Measurements from ENCODE around the gene KATNB1.

Gene KATNB1

DNA sequence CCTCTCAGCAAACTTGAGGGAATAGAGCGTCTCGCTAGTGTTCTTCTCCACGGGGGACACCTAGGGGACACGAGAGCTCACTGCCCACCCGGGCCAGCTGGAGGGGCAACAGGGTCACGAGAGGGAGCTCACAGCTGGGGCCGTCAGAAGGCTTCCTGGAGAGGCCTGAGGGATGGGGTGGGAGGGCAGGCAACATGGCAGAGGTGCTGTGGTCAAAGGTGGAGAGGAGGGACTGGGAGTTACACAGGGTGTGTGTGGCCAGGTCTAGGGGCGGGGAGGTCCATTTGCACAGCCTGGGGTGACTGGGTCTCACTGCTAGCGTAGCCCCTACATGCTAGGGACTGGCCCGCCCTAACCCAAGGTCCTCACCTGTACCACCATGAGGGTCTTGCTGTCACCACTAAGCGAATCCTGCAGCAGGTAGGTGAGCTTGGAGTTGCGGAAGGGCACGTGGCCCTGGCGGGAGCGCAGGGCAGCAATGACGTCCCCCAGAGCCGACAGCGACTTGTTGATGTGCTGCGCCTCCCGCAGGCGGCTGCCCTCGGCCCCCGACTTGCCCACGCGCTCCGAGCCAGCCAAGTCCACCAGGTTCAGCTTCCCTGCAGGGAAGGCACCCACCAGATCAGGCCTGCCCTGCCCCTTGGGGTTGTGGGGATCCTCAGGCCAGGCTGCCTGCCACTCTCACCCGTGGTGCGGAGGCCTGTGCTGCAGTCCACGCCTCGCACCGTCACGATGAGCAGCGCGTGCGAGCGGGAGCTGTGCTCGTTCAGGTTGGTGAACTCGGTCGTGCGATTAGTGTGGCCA, 25.0 kb downstream of the KATNB1 start:
- no peak for TF ChIP-seq CTCF (IDR thresholded peaks at IDR 0.05; ENCODE audit: control insufficient read depth, extremely low read depth, insufficient read depth)
- no peak for DNase-seq (ENCODE audit: low read depth)
- H3K4me3 ChIP-seq (ENCODE audit: low read depth, low read length): no peak overlapping the region

DNA sequence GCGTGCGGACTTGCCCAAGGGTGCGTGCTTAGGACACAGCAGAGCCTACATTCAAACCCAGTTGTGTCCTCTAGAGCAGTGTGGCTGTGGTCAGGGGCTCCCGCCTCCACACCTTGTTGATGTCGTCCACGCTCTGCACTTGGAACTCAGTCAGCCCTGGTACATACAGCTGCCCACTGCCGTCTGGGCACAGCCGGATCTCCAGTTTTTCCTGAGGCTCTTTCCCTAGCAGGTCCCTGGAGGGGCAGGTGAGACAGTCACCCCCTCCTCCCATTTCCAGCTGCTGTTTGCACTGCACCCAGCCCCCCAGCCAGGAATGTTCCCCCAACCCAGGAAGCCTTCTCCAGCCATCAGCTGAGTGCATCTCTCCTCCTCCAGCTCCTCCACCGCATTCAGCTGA, 25.7 kb downstream of the KATNB1 start:
- DNase-seq (ENCODE audit: low read depth): no peak
- no peak for TF ChIP-seq CTCF (IDR thresholded peaks at IDR 0.05; ENCODE audit: control insufficient read depth, extremely low read depth, insufficient read depth)
- H3K4me3 ChIP-seq (ENCODE audit: low read depth, low read length): no peak overlapping the region

DNA sequence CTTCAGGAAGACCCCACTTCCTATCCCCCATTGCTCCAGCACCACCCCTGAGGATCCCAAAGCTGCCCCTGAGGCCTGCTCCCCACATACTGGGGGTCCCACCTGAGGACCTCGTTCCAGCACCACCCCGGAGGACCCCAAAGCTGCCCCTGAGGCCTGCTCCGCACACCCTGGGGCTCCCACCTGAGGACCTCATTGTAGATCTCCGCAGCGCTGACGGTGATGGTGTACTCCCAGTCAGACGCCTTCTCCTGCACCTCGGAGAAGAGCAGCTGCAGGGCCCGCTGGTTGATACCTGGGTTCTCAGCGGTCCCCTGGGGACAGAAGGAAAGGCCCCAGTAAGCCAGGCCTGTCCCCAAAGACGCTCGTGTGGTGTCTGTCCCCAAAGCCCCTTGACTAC, 26.4 kb downstream of the KATNB1 start:
- no peak overlapping the region for H3K4me3 ChIP-seq (ENCODE audit: low read depth, low read length)
- TF ChIP-seq CTCF (IDR thresholded peaks at IDR 0.05; ENCODE audit: control insufficient read depth, extremely low read depth, insufficient read depth): no peak
- no peak for DNase-seq (ENCODE audit: low read depth)

- H3K4me3 ChIP-seq (ENCODE audit: low read depth, low read length): no peak overlapping the region
- DNase-seq (ENCODE audit: low read depth): no peak
- no peak for TF ChIP-seq CTCF (IDR thresholded peaks at IDR 0.05; ENCODE audit: control insufficient read depth, extremely low read depth, insufficient read depth)
Measured at GRCh38 chr16:57762365-57763040, 26.9 kb downstream of the KATNB1 start.

GRCh38 chr16:57763285-57764005, 27.9 kb downstream of the KATNB1 start:
- TF ChIP-seq CTCF (IDR thresholded peaks at IDR 0.05; ENCODE audit: control insufficient read depth, extremely low read depth, insufficient read depth): no peak
- DNase-seq (ENCODE audit: low read depth): no peak
- no peak overlapping the region for H3K4me3 ChIP-seq (ENCODE audit: low read depth, low read length)

DNA sequence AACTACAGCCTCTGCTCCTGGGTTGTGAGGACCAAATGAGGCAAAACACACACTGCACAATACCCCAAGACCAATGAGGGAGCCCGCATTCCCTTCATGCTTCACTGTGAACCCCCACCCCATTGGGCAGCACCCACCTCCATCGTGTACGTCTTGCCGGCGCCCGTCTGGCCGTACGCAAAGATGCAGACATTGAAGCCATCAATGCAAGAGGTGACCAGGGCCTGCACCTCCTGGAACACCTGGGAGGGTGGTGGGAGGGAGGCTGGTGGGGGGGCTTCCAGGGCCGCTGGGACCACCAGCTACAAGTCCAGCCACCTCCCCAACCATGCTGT, 28.4 kb downstream of the KATNB1 start:
- no peak for TF ChIP-seq CTCF (IDR thresholded peaks at IDR 0.05; ENCODE audit: control insufficient read depth, extremely low read depth, insufficient read depth)
- DNase-seq (ENCODE audit: low read depth): no peak
- no peak overlapping the region for H3K4me3 ChIP-seq (ENCODE audit: low read depth, low read length)
